Mammary epithelial cell (primary cell): ENCODE results near the gene IL17C.

ENCODE experiments used
- EZH2 ChIP-seq: IDR thresholded peaks from 2 replicates; pipeline ENCODE4 v1.6.1; 2012; ENCODE audit warnings: low read length, inconsistent platforms, borderline replicate concordance
- TF ChIP-seq, protein P1 (sequence below), 2 donors: IDR thresholded peaks in 1 of 2; conservative IDR thresholded peaks in 1 of 2; 2 replicates each; pipeline ENCODE4 v1.5.1; 2011 to 2012; ENCODE audit warnings: inconsistent platforms in 2 of 2, low read length in 2 of 2, mild to moderate bottlenecking in 2 of 2, control low read depth in 1 of 2, low read depth in 1 of 2; ENCODE audit not compliant: insufficient read depth in 1 of 2; ENCODE audit errors: extremely low read depth in 1 of 2

DNA sequence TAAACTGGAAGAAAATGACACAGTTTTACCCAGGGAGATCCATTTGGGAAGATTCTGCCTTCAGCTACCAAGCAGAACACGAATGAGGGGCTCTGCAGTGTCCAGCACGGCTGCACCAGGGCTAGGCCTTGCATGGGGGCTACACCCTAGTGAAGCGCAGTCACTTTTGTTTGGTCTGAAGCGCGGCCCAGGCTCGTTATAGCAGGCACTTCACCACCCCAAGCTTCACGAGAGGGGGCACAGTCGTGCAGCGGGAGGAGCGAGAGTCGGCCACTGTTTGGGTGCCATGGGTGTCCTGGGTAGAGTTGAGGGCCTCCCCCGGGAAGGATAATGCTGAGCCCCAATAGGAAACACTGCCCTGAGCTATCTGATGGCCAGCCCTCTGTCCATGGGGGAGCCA is 21.6 kb upstream of the IL17C start:
- no peak for TF ChIP-seq EZH2
- TF ChIP-seq, protein P1, sequence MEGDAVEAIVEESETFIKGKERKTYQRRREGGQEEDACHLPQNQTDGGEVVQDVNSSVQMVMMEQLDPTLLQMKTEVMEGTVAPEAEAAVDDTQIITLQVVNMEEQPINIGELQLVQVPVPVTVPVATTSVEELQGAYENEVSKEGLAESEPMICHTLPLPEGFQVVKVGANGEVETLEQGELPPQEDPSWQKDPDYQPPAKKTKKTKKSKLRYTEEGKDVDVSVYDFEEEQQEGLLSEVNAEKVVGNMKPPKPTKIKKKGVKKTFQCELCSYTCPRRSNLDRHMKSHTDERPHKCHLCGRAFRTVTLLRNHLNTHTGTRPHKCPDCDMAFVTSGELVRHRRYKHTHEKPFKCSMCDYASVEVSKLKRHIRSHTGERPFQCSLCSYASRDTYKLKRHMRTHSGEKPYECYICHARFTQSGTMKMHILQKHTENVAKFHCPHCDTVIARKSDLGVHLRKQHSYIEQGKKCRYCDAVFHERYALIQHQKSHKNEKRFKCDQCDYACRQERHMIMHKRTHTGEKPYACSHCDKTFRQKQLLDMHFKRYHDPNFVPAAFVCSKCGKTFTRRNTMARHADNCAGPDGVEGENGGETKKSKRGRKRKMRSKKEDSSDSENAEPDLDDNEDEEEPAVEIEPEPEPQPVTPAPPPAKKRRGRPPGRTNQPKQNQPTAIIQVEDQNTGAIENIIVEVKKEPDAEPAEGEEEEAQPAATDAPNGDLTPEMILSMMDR (conservative IDR thresholded peaks at IDR 0.05 in 1 of 2, IDR thresholded peaks at IDR 0.05 in 1 of 2; ENCODE audit: extremely low read depth in 1 of 2, insufficient read depth in 1 of 2, low read depth in 1 of 2, low read length in 2 of 2): no peak
